Loucy (cell line): ENCODE data around the gene EBF3.

Experiments used
- H2AFZ ChIP-seq: fragments of 200-600 bp; sonication (generic); 2 replicates; pipeline ENCODE4 v1.6.0; 2016; ENCODE audit warnings: antibody characterized with exemption, mild to moderate bottlenecking, low read length, moderate library complexity
- H3F3A ChIP-seq: fragments of 200-600 bp; 2 replicates; pipeline ENCODE4 v1.6.0; 2016; ENCODE audit warnings: antibody characterized with exemption, low read depth, mild to moderate bottlenecking
- H3K27me3 ChIP-seq: fragments of 200-600 bp; sonication (generic); 2 replicates; pipeline ENCODE4 v1.6.1; 2014; ENCODE audit warnings: low read length, mild to moderate bottlenecking; ENCODE audit not compliant: insufficient read depth, poor library complexity, severe bottlenecking
- H3K36me3 ChIP-seq: fragments of 200-600 bp; sonication (generic); 2 replicates; pipeline ENCODE4 v1.6.1; 2016; ENCODE audit warnings: low read length; ENCODE audit not compliant: insufficient read depth
- H3K4me1 ChIP-seq: fragments of 200-600 bp; sonication (generic); 2 replicates; pipeline ENCODE4 v1.5.1; 2014; ENCODE audit warnings: low read length, mild to moderate bottlenecking; ENCODE audit not compliant: insufficient read depth, poor library complexity, severe bottlenecking
- H3K4me2 ChIP-seq: fragments of 200-600 bp; sonication (generic); 2 replicates; pipeline ENCODE4 v1.6.0; 2014; ENCODE audit warnings: antibody characterized with exemption, low read length, low read depth, mild to moderate bottlenecking; ENCODE audit not compliant: poor library complexity, severe bottlenecking
- H3K4me3 ChIP-seq: fragments of 200-600 bp; sonication (generic); 2 replicates; pipeline ENCODE4 v1.5.1; 2014; ENCODE audit warnings: low read length, mild to moderate bottlenecking, mixed read lengths; ENCODE audit not compliant: poor library complexity, severe bottlenecking
- H3K79me2 ChIP-seq: fragments of 200-600 bp; sonication (generic); 2 replicates; pipeline ENCODE4 v1.6.1; 2014; ENCODE audit warnings: low read length; ENCODE audit not compliant: insufficient read depth
- H3K9ac ChIP-seq: fragments of 200-600 bp; sonication (generic); 2 replicates; pipeline ENCODE4 v1.6.0; 2014; ENCODE audit warnings: mild to moderate bottlenecking, low read depth, low read length, moderate library complexity; ENCODE audit not compliant: poor library complexity, severe bottlenecking
- H3K9me2 ChIP-seq: fragments of 200-600 bp; sonication (generic); replicated peaks from 2 replicates; pipeline ENCODE4 v1.6.1; 2016; ENCODE audit warnings: low read depth, low read length, mixed read lengths
- H3K9me3 ChIP-seq: fragments of 200-600 bp; sonication (generic); 2 replicates; pipeline ENCODE4 v1.6.1; 2014; ENCODE audit warnings: mild to moderate bottlenecking, antibody characterized with exemption, low read length, low read depth; ENCODE audit not compliant: insufficient read depth
- H4K20me1 ChIP-seq: fragments of 200-600 bp; sonication (generic); 2 replicates; pipeline ENCODE4 v1.6.0; 2014; ENCODE audit warnings: antibody characterized with exemption, low read length, mild to moderate bottlenecking; ENCODE audit not compliant: insufficient read depth, poor library complexity, severe bottlenecking
- EZH2phosphoT487 ChIP-seq: fragments of 200-600 bp; IDR thresholded peaks from 2 replicates; pipeline ENCODE4 v1.6.1; 2018; ENCODE audit warnings: antibody characterized with exemption, mild to moderate bottlenecking, moderate library complexity, borderline replicate concordance
- TF ChIP-seq, protein P1 (sequence below): fragments of 200-600 bp; sonication (generic); conservative IDR thresholded peaks from 2 replicates; pipeline ENCODE4 v1.5.1; 2014; ENCODE audit warnings: mild to moderate bottlenecking, antibody characterized with exemption, low read length

The EBF3 gene

DNA sequence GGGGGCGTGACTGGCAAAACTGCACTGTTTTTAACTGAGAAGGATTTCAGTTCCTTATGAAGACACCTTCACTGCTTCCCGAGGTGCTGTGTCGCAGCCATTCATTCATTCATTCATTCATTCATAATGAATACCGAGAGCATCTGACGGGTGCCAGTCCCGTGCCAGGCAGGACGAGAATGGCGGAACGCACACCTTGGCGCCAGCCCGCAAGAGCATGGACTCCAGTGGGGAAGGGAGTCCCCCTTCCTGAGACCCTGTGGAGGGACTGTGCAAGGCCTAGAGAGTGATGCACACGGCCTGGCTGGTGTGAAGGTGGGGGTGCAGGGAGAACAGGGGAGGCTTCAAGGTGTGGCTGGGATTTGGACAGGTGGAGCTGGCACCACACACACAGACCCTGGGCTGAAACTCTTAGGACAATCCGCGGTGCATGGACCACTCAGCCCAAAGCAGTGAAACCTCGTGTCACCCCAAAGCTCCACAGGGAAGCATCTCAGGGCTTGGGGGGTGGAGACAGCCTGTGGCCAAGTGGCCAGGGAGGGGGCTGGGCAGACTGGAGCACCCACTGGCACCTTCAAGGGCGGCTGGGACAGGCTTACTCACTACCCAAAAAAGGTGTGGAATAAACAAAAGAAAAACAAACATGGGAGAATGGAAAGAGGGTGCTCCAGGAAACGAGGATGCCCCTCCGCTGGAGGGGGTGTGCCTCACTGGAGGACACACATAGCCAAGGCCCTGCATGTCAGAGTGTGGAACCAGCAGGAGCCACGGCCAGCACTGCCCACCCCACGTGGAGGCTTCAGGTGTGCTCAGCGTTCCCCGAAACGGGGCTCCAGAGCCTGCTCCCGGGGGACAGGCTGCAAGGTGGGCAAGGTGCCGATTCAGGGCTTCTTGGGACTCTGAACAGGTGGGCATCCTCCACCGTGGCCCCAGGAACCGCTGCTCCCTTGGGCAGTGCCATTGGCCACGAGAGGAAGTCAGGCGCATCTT is 37.7 kb downstream of the EBF3 start:
- Histone ChIP-seq H3K79me2 (no peaks in the 10 kb centered on the region), H3K4me2 (no peak overlapping the region), H3F3A (no peaks in the 10 kb centered on the region), H3K27me3 (no peaks in the 10 kb centered on the region), H3K36me3 (no peaks in the 10 kb centered on the region), H3K9me2 (no peaks in the 10 kb centered on the region), H3K4me1 (no peaks in the 10 kb centered on the region), H2AFZ (no peak overlapping the region), H3K4me3 (no peak overlapping the region), H3K9ac (no peak overlapping the region), H3K9me3 (no peaks in the 10 kb centered on the region; the same call in 1 of the 2 replicates), H4K20me1 (no peaks in the 10 kb centered on the region)
- TF ChIP-seq, protein P1, sequence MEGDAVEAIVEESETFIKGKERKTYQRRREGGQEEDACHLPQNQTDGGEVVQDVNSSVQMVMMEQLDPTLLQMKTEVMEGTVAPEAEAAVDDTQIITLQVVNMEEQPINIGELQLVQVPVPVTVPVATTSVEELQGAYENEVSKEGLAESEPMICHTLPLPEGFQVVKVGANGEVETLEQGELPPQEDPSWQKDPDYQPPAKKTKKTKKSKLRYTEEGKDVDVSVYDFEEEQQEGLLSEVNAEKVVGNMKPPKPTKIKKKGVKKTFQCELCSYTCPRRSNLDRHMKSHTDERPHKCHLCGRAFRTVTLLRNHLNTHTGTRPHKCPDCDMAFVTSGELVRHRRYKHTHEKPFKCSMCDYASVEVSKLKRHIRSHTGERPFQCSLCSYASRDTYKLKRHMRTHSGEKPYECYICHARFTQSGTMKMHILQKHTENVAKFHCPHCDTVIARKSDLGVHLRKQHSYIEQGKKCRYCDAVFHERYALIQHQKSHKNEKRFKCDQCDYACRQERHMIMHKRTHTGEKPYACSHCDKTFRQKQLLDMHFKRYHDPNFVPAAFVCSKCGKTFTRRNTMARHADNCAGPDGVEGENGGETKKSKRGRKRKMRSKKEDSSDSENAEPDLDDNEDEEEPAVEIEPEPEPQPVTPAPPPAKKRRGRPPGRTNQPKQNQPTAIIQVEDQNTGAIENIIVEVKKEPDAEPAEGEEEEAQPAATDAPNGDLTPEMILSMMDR = no peak
- TF ChIP-seq EZH2phosphoT487 = no peak

DNA sequence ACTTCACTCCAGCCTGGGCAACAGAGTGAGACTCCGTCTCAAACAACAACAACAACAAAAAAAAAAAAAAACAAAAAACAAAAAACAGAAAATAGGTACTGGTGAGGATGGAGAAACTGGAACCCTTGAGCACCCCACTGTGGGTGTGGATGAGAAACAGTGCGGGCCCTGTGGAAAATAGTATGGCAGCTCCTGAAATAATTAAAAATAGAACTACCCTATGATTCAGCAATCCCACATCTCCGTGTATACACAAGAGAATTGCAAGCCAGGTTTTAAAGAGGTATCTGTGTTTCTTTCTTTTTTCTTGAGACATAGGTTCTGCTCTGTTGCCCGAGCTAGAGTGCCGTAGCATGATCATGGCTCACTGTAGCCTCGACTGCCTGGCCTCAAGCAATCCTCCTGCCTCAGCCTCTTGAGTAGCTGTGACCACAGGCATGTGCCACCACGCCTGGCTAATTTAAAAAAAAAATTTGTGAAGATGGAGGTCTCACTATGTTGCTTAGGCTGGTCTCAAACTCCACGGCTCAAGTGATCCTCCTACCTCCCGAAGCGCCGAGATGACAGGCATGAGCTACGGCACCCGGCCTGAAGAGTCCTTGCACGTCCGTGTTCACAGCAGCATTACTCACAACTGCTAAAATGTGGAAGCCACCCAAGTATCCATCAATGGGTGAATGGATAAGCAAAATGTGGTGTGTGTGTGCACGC is 39.5 kb downstream of the EBF3 start:
- no peak overlapping the region for H3K9ac ChIP-seq
- no peaks in the 10 kb centered on the region for H3F3A ChIP-seq
- H3K27me3 ChIP-seq = no peaks in the 10 kb centered on the region
- no peaks in the 10 kb centered on the region for H3K9me2 ChIP-seq
- no peaks in the 10 kb centered on the region for H3K4me1 ChIP-seq
- H2AFZ ChIP-seq = no peak overlapping the region
- no peak for TF ChIP-seq EZH2phosphoT487
- TF ChIP-seq, protein P1 = no peak
- no peak overlapping the region for H3K4me3 ChIP-seq
- no peaks in the 10 kb centered on the region for H4K20me1 ChIP-seq
- no peaks in the 10 kb centered on the region for H3K79me2 ChIP-seq
- H3K36me3 ChIP-seq = no peaks in the 10 kb centered on the region
- no peaks in the 10 kb centered on the region; the same call in 1 of the 2 replicates for H3K9me3 ChIP-seq
- H3K4me2 ChIP-seq = no peak overlapping the region

DNA sequence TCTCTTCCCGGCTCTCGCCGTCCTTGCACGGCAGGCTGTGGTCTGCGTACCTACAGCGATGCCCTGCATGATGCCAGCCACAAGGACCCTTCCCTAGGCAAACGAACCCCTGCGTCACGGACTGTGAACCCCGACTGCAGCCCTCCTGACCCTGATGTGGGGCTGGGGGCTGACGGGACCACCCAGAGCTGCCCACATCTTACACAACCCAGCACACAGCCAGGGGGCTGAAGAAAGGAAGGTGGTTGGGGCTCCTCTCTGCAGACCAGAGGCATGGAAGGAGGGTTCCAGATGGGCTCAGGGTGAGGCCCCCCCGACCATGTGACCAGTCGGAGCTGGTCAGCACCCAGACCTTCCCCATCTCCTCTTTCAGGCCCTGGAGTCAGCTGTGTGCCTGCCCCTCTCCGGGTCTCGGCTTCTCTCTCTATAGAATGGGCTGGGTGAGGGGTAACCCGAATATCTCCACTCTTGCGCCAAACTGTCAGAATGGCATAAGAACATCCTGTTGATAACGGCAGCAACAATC is 41.4 kb downstream of the EBF3 start:
- H3F3A ChIP-seq = no peaks in the 10 kb centered on the region
- H3K9ac ChIP-seq = no peak overlapping the region
- H4K20me1 ChIP-seq = no peaks in the 10 kb centered on the region
- no peaks in the 10 kb centered on the region for H3K27me3 ChIP-seq
- no peaks in the 10 kb centered on the region for H3K9me2 ChIP-seq
- H3K79me2 ChIP-seq = no peaks in the 10 kb centered on the region
- H3K4me3 ChIP-seq = no peak overlapping the region
- no peaks in the 10 kb centered on the region for H3K36me3 ChIP-seq
- H2AFZ ChIP-seq = no peak overlapping the region
- no peaks in the 10 kb centered on the region; the same call in 1 of the 2 replicates for H3K9me3 ChIP-seq
- TF ChIP-seq, protein P1 = no peak
- no peak for TF ChIP-seq EZH2phosphoT487
- no peaks in the 10 kb centered on the region for H3K4me1 ChIP-seq
- H3K4me2 ChIP-seq = no peak overlapping the region
